SU-DHL-6 (cell line): ENCODE measurements around the gene HEATR1.

Source experiments
- EZH2phosphoT487 ChIP-seq: fragments of 200-600 bp; sonication (generic), shearing (Covaris generic); conservative IDR thresholded peaks from 2 replicates; pipeline ENCODE4 v1.6.1; 2018; ENCODE audit warnings: mild to moderate bottlenecking, antibody characterized with exemption, low read length, moderate library complexity, mixed read lengths
- TF ChIP-seq, protein P1 (sequence below): fragments of 200-600 bp; sonication (generic); IDR thresholded peaks from one replicate; pipeline ENCODE4 v1.5.1; 2017; ENCODE audit warnings: antibody characterized with exemption, mild to moderate bottlenecking, low read length, moderate library complexity; ENCODE audit not compliant: insufficient read depth, poor library complexity, severe bottlenecking

DNA sequence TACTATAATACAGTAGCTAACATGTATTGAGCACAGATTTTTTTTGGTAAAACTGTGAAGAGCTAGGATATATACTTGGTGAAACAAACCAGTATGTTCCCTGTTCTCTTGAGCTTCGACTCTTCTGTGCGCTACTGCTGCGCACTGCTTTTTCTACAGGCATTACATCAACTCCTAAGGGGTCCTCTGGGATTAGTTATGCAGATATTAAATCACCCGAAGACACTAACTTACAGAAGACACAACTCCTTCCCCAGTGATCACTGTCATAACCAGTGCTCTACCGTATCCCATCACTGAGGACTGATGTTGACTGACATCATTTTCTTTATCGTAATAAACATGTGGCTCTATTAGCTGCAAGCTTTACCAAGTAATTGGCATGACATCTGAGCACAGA is 55.9 kb downstream of the HEATR1 start:
- TF ChIP-seq, protein P1, sequence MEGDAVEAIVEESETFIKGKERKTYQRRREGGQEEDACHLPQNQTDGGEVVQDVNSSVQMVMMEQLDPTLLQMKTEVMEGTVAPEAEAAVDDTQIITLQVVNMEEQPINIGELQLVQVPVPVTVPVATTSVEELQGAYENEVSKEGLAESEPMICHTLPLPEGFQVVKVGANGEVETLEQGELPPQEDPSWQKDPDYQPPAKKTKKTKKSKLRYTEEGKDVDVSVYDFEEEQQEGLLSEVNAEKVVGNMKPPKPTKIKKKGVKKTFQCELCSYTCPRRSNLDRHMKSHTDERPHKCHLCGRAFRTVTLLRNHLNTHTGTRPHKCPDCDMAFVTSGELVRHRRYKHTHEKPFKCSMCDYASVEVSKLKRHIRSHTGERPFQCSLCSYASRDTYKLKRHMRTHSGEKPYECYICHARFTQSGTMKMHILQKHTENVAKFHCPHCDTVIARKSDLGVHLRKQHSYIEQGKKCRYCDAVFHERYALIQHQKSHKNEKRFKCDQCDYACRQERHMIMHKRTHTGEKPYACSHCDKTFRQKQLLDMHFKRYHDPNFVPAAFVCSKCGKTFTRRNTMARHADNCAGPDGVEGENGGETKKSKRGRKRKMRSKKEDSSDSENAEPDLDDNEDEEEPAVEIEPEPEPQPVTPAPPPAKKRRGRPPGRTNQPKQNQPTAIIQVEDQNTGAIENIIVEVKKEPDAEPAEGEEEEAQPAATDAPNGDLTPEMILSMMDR = no peak
- no peak for TF ChIP-seq EZH2phosphoT487
